Measurements from ENCODE around the gene MYOZ2.

MYOZ2 gene

DNA sequence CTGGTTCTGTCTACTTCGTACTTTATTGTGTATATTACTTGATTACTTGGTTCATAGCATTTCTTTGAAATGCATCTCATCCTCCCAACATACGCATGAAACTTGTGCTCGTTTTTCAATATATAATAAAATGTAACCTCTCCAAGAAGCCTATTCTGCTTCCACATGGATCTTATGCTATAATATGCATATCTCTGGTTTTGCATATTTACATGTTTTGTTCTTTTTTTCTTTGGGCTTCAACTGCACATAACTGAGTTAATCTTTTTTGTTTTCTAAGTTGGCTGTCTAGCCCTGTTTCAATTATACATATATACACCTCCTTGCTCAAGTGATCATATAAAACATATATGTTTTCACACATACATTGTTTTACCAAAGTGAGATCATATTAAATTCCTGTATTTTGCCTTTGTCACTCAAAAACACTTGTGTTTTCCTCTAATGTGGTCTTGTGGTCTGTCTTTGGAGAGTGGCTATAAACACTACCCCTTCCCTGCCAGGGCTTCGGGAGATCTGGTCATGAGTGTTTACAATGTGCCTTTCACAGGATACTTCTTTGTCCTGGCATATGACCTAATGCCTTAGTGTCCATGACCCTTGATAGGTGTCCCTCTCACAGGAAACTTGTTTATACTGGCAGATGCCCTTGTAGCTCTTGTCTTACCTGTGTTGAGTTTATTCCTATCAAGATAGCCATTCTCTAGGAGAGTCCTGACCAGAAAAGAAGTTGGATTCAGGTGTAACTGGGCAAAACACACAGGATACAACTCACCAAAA, 94.5 kb downstream of the MYOZ2 start:
- H3K4me3 ChIP-seq (ENCODE audit: low read length): no peak overlapping the region
- DNase-seq (ENCODE audit: low read depth, low spot score): no peak

DNA sequence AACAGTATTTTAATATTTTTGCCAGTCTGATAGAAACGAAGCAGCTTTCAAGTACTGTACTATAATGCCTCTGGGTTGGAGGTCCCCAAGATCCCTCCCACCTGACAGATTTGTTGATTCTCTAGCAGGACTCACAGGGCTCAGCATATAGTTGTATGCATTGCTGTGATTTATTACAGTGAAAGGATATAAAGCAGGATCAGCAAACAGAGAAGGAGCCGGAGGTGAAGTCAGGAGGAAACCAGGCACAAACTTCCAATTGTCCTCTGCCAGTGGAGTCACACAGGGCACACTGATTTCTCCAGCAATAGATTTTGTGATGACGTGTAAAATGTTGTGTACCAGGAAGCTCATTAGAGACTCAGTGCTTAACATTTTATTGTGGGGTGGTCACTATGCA, 95.9 kb downstream of the MYOZ2 start:
- no peak overlapping the region for H3K4me3 ChIP-seq (ENCODE audit: low read length)
- DNase-seq (ENCODE audit: low read depth, low spot score): no peak

DNA sequence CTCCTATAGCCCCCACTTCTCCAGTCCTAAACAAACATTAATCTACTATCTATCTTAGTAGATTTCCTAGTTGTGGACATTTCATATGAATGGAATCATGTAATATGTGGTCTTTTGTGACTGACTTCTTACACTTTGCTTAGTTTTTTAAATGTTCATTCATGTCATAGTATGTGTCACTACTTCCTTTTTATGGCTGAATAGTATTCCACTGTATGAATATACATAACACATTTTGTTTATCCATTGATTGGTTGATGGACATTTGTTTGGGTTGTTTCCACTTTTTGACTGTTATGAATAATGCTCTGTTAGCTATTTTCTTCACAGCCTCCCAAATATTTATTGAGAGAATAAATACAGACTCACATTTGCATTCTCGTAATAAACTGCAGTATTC, 96.7 kb downstream of the MYOZ2 start:
- H3K4me3 ChIP-seq (ENCODE audit: low read length): no peak overlapping the region
- no peak for DNase-seq (ENCODE audit: low read depth, low spot score)

DNA sequence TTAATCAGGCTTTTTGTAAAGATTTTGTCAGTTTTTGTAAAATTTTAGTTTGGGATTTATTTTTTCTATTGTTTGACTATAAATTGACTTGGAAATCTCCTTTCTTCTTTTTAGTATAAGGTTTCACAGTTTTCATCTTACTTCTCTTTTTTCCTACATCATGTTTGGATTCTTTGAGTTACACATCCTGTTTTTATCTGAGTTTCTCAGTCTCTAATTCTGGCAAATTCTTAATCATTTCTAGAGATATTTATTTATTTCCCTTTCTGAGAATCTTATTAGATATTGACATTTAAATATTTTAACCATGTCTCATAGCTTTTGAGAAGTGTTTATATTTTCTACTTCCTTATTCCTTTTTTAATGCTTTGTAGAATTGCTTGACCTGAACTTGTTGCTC, 97.6 kb downstream of the MYOZ2 start:
- no peak for DNase-seq (ENCODE audit: low read depth, low spot score)
- no peak overlapping the region for H3K4me3 ChIP-seq (ENCODE audit: low read length)

DNA sequence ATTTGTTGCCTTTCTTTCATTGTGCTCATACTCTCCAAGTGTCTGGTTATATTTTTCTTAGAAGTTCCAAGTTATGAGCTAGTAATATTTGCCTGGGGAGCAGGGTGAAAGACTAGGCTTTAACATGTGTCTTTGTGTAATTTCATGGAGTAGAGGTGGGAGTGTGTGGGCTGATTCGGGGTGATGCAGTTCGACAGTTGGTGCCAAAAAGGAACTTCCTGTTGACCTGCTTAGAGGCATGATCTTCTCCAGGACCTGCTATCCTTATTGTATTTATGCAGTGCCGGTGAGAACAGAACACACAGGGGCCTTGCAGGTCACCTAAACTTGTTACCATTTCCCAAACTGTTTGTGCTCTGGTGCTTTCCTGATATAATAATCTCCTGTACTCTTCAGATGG, 98.1 kb downstream of the MYOZ2 start:
- DNase-seq (ENCODE audit: low read depth, low spot score): no peak
- no peak overlapping the region for H3K4me3 ChIP-seq (ENCODE audit: low read length)

DNA sequence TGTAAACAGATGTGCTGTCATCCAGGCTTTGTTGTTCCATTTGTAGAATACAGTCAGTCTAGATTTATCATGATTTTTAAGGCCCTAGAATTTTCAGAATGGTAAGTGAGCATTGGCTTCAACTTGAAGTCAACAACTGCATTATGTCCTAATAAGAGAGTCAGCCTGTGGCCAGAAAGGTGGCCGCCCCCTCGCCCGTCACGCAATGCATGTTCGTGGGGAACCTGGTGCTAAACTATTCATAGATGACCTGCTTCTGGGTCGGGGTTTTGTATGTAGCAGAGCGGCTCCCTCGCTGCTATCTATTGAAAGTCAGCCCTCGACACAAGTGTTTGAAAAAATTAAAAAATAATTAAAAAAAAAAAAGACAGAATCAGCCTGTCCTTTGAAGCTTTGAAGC, 101.6 kb downstream of the MYOZ2 start:
- DNase-seq (ENCODE audit: low read depth, low spot score): no peak
- H3K4me3 ChIP-seq (ENCODE audit: low read length): no peak overlapping the region
